PFSK-1 (cell line): ENCODE measurements around the gene CUBN.

Source experiments
- FOXP2 ChIP-seq: optimal IDR thresholded peaks from 2 replicates; pipeline ENCODE3; 2011; ENCODE audit warnings: borderline replicate concordance, control low read depth, inconsistent platforms; ENCODE audit not compliant: insufficient read depth; ENCODE audit errors: extremely low read length, extremely low read depth
- POLR2AphosphoS5 ChIP-seq: IDR thresholded peaks from 2 replicates; pipeline ENCODE4 v1.6.1; 2012; ENCODE audit warnings: low read depth, mild to moderate bottlenecking, control low read depth, low read length, moderate library complexity
- REST ChIP-seq, 2 experiments: IDR thresholded peaks; 2 replicates each; pipeline versions ENCODE4 v1.6.1 to v1.8.0; 2011 to 2012; ENCODE audit warnings: low read depth in 2 of 2, low read length in 2 of 2, control low read depth in 1 of 2, inconsistent platforms in 1 of 2, mild to moderate bottlenecking in 1 of 2, moderate library complexity in 1 of 2; ENCODE audit not compliant: insufficient read depth in 1 of 2
- SIN3A ChIP-seq: IDR thresholded peaks from 2 replicates; pipeline ENCODE4 v1.6.1; 2012; ENCODE audit warnings: mild to moderate bottlenecking, low read length, moderate library complexity, borderline replicate concordance; ENCODE audit not compliant: insufficient read depth
- TAF1 ChIP-seq: IDR thresholded peaks from 2 replicates; pipeline ENCODE4 v1.6.1; 2012; ENCODE audit warnings: low read length, control low read depth, borderline replicate concordance; ENCODE audit not compliant: insufficient read depth

Gene CUBN

GRCh38 chr10:16952080-16952479 is 177.5 kb downstream of the CUBN start:
- TF ChIP-seq REST (IDR thresholded peaks at IDR 0.05; ENCODE audit: insufficient read depth in 1 of 2, low read depth in 2 of 2, low read length in 2 of 2) (no peak), TAF1 (no peak), FOXP2 (no peak), POLR2AphosphoS5 (no peak), SIN3A (no peak)

- TF ChIP-seq POLR2AphosphoS5 = no peak
- no peak for TF ChIP-seq REST (IDR thresholded peaks at IDR 0.05; ENCODE audit: insufficient read depth in 1 of 2, low read depth in 2 of 2, low read length in 2 of 2)
- no peak for TF ChIP-seq SIN3A
- TF ChIP-seq TAF1 = no peak
- no peak for TF ChIP-seq FOXP2
Measured at GRCh38 chr10:16950656-16951601, 178.7 kb downstream of the CUBN start.

- no peak for TF ChIP-seq POLR2AphosphoS5
- no peak for TF ChIP-seq TAF1
- no peak for TF ChIP-seq SIN3A
- TF ChIP-seq REST (IDR thresholded peaks at IDR 0.05; ENCODE audit: insufficient read depth in 1 of 2, low read depth in 2 of 2, low read length in 2 of 2) = no peak
- TF ChIP-seq FOXP2 = no peak
Measured at GRCh38 chr10:16949816-16950215, 179.8 kb downstream of the CUBN start.

GRCh38 chr10:16948361-16948760 is 181.2 kb downstream of the CUBN start:
- TF ChIP-seq POLR2AphosphoS5 (no peak), FOXP2 (no peak), REST (IDR thresholded peaks at IDR 0.05; ENCODE audit: insufficient read depth in 1 of 2, low read depth in 2 of 2, low read length in 2 of 2) (no peak), SIN3A (no peak), TAF1 (no peak)
